DND-41 (cell line): ENCODE results near the gene SETBP1.

Experiments used
- ATAC-seq: fragments of 200-7000 bp; cut with Tn5 transposase; 3 replicates; pipeline ENCODE4 v1.9.1; 2021; ENCODE audit warnings: low read depth; ENCODE audit not compliant: insufficient read depth
- DNase-seq: peaks from one replicate; pipeline ENCODE4 v3.0.0-alpha.2; 2020
- H2AFZ ChIP-seq: 2 replicates; pipeline ENCODE4 v1.6.0; 2012; ENCODE audit warnings: low read depth, low read length
- H3K27ac ChIP-seq: 2 replicates; pipeline ENCODE4 v1.5.1; 2012; ENCODE audit warnings: low read length, inconsistent platforms
- H3K27me3 ChIP-seq: fragments of 200-600 bp; sonication (generic); 2 replicates; pipeline ENCODE4 v1.6.0; 2012; ENCODE audit warnings: low read length, mild to moderate bottlenecking, inconsistent platforms; ENCODE audit not compliant: insufficient read depth, poor library complexity
- H3K36me3 ChIP-seq: 2 replicates; pipeline ENCODE4 v1.5.1; 2012; ENCODE audit warnings: low read length, inconsistent platforms; ENCODE audit not compliant: insufficient read depth
- H3K4me1 ChIP-seq: 2 replicates; pipeline ENCODE4 v1.5.1; 2012; ENCODE audit warnings: mild to moderate bottlenecking, low read length; ENCODE audit not compliant: insufficient read depth
- H3K4me2 ChIP-seq: 2 replicates; pipeline ENCODE4 v1.6.0; 2012; ENCODE audit warnings: mild to moderate bottlenecking, moderate library complexity, low read length, inconsistent platforms; ENCODE audit not compliant: insufficient read depth
- H3K4me3 ChIP-seq, 2 experiments: fragments of 200-600 bp in 1 of 2; shearing (Covaris generic) in 1 of 2; 2 replicates each; pipeline ENCODE4 v1.5.1; 2012 to 2016; ENCODE audit warnings: inconsistent platforms in 2 of 2, low read length in 2 of 2, mild to moderate bottlenecking in 2 of 2, low read depth in 1 of 2, moderate library complexity in 1 of 2
- H3K79me2 ChIP-seq: 2 replicates; pipeline ENCODE4 v1.6.0; 2012; ENCODE audit warnings: low read length, inconsistent platforms; ENCODE audit not compliant: insufficient read depth
- H3K9ac ChIP-seq: 2 replicates; pipeline ENCODE4 v1.6.0; 2012; ENCODE audit warnings: low read depth, mild to moderate bottlenecking, inconsistent platforms, low read length, moderate library complexity
- H3K9me3 ChIP-seq: 2 replicates; pipeline ENCODE4 v1.5.1; 2012; ENCODE audit warnings: low read length, moderate library complexity, mild to moderate bottlenecking, inconsistent platforms; ENCODE audit not compliant: insufficient read depth, severe bottlenecking
- H4K20me1 ChIP-seq: 2 replicates; pipeline ENCODE4 v1.6.0; 2012; ENCODE audit warnings: low read length; ENCODE audit not compliant: insufficient read depth
- CTCF ChIP-seq: IDR thresholded peaks from 2 replicates; pipeline ENCODE4 v1.5.1; 2012; ENCODE audit warnings: borderline replicate concordance, low read length, moderate library complexity, mild to moderate bottlenecking; ENCODE audit not compliant: poor library complexity, severe bottlenecking; ENCODE audit errors: extremely low read depth
- EZH2 ChIP-seq: IDR thresholded peaks from 3 replicates; pipeline ENCODE4 v1.6.1; 2012; ENCODE audit warnings: borderline replicate concordance, low read depth, mild to moderate bottlenecking, moderate library complexity, low read length, inconsistent platforms; ENCODE audit not compliant: severe bottlenecking

SETBP1 gene

DNA sequence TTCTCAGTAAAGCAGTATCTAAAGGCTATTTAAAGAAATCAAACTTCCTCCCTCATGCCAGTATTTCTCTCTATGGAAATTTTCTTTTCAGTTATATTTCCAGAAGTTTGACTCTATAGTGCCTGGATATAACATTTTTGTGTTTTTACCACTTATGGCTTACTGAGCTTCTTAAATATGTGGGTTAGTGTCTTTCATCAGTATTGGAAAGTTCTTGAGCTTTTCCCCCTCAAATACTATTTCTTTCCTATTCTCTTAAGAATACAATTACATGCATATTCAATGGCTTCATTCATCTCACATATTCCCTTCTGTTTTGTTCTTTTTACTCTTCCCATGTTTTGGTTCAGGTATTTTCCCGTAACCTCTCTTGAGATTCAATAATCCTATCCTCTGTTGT, 432.0 kb downstream of the SETBP1 start:
- no peaks in the 10 kb centered on the region for H3K36me3 ChIP-seq
- no peak overlapping the region for H2AFZ ChIP-seq
- H3K79me2 ChIP-seq = no peaks in the 10 kb centered on the region
- H3K4me2 ChIP-seq = no peak overlapping the region
- H3K27me3 ChIP-seq = peaks cover 2% of the 10 kb centered on the region
- H3K9ac ChIP-seq = no peak overlapping the region
- H3K9me3 ChIP-seq = no peaks in the 10 kb centered on the region
- no peaks in the 10 kb centered on the region for H3K4me1 ChIP-seq
- no peak overlapping the region for H3K27ac ChIP-seq
- no peaks in the 10 kb centered on the region for H4K20me1 ChIP-seq
- DNase-seq = no peak
- no peak overlapping the region for H3K4me3 ChIP-seq
- TF ChIP-seq CTCF (no peak), EZH2 (no peak)
- ATAC-seq = no peak

DNA sequence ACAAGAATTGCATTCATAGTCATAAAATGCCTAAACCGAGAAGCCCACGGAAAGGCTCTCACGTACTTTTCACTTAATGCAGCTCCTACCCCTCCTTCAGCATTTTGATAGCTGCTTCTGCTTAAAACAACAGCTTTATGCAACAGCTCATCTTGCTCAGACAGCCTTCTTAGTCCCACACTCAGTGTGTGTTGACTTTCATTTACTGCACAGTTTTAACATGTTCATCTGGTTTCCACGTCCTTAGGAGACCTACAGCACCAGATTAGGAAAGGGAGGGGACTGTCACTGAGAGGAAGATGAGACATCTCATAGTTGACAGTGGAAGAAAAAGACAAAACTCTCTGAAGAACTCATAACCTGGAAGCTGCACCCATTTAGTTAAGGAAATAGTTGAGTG, 435.4 kb downstream of the SETBP1 start:
- Histone ChIP-seq H3K4me2 (no peak overlapping the region), H3K27ac (no peak overlapping the region), H3K4me1 (no peaks in the 10 kb centered on the region), H3K36me3 (no peaks in the 10 kb centered on the region), H2AFZ (no peak overlapping the region), H3K9me3 (no peaks in the 10 kb centered on the region), H3K4me3 (no peak overlapping the region), H3K79me2 (no peaks in the 10 kb centered on the region), H3K9ac (no peak overlapping the region), H4K20me1 (no peaks in the 10 kb centered on the region), H3K27me3 (peaks cover 3% of the 10 kb centered on the region)
- DNase-seq = no peak
- no peak for ATAC-seq
- no peak for TF ChIP-seq EZH2
- no peak for TF ChIP-seq CTCF
